ENCODE measurements around the gene NDUFAF8.
A peak's percentile ranks its signal among the peaks of the same experiment; 100 is the strongest.

NDUFAF8 gene

GRCh38 chr17:81200695-81201580 is 38.2 kb upstream of the NDUFAF8 start:
- DNase-seq: no peak

- no peak for DNase-seq
These were observed 36.8 kb upstream of the NDUFAF8 start for GRCh38 chr17:81202318-81202717.

- DNase-seq: no peak
These were observed 36.0 kb upstream of the NDUFAF8 start for GRCh38 chr17:81203136-81203535.

- no peak for DNase-seq
These were observed 34.5 kb upstream of the NDUFAF8 start for GRCh38 chr17:81204578-81204977.

GRCh38 chr17:81206166-81206565 is 33.0 kb upstream of the NDUFAF8 start:
- no peak for DNase-seq

GRCh38 chr17:81206657-81207056 is 32.5 kb upstream of the NDUFAF8 start:
- no peak for DNase-seq

- DNase-seq: no peak
These were observed 31.2 kb upstream of the NDUFAF8 start for GRCh38 chr17:81207610-81208581.

GRCh38 chr17:81208651-81209050 is 30.5 kb upstream of the NDUFAF8 start:
- no peak for DNase-seq

- DNase-seq: no peak
These were observed 30.0 kb upstream of the NDUFAF8 start for GRCh38 chr17:81209141-81209540.

- DNase-seq: no peak
These were observed 28.7 kb upstream of the NDUFAF8 start for GRCh38 chr17:81210466-81210865.

- DNase-seq: no peak
These were observed 28.2 kb upstream of the NDUFAF8 start for GRCh38 chr17:81210868-81211267.

GRCh38 chr17:81212365-81212764 is 26.8 kb upstream of the NDUFAF8 start:
- DNase-seq: no peak

GRCh38 chr17:81213978-81214377 is 25.1 kb upstream of the NDUFAF8 start:
- no peak for DNase-seq

GRCh38 chr17:81217491-81217890 is 21.6 kb upstream of the NDUFAF8 start:
- no peak for DNase-seq

GRCh38 chr17:81218459-81218858 is 20.7 kb upstream of the NDUFAF8 start:
- no peak for DNase-seq

- no peak for DNase-seq
These were observed 20.1 kb upstream of the NDUFAF8 start for GRCh38 chr17:81218991-81219390.

- no peak for DNase-seq
These were observed 19.5 kb upstream of the NDUFAF8 start for GRCh38 chr17:81219476-81220180.

GRCh38 chr17:81221371-81221841 is 17.7 kb upstream of the NDUFAF8 start:
- DNase-seq: no peak

GRCh38 chr17:81221842-81222619 is 17.1 kb upstream of the NDUFAF8 start:
- no peak for DNase-seq

GRCh38 chr17:81222620-81222905 is 16.6 kb upstream of the NDUFAF8 start:
- DNase-seq: no peak

GRCh38 chr17:81222906-81223761 is 16.0 kb upstream of the NDUFAF8 start, which contains the start of gene CEP131:
Gene CEP131, minus strand, starts transcription at chr17:81222965. Its CDS starts 2,909 bp downstream, at chr17:81220056.
- DNase-seq: peak; percentile 98
